Suprapubic skin (tissue), 4 donors: Measurements from ENCODE around the gene TXLNG. TPM values are rescaled to one million over a fixed set of nuclear protein-coding genes. Genes with fewer than 3 reads are reported as not detected.

Source experiments
- DNase-seq, 2 donors: peaks; one replicate each; pipeline ENCODE4 v3.0.0-alpha.2; 2019; ENCODE audit warnings: low spot score in 2 of 2
- H3K27ac ChIP-seq: fragments of 200-600 bp; sonication (generic); one replicate; pipeline ENCODE4 v1.5.1; 2019
- H3K27me3 ChIP-seq: fragments of 200-600 bp; sonication (generic); one replicate; pipeline ENCODE4 v1.5.1; 2019
- H3K36me3 ChIP-seq: fragments of 200-600 bp; sonication (generic); one replicate; pipeline ENCODE4 v1.5.1; 2019
- H3K4me1 ChIP-seq: fragments of 200-600 bp; sonication (generic); one replicate; pipeline ENCODE4 v1.5.1; 2019
- H3K4me3 ChIP-seq: fragments of 200-600 bp; sonication (generic); one replicate; pipeline ENCODE4 v1.5.1; 2019; ENCODE audit warnings: mild to moderate bottlenecking
- H3K9me3 ChIP-seq: fragments of 200-600 bp; sonication (generic); one replicate; pipeline ENCODE4 v1.5.1; 2019
- EP300 ChIP-seq: sonication (generic); formaldehyde crosslinking; IDR thresholded peaks from one replicate; pipeline ENCODE4 v1.6.1; 2017; ENCODE audit warnings: antibody characterized with exemption
- POLR2A ChIP-seq, 2 donors: fragments of 450-650 bp; IDR thresholded peaks; one replicate each; pipeline ENCODE4 v1.6.1; 2017; ENCODE audit warnings: antibody characterized with exemption in 2 of 2, mild to moderate bottlenecking in 2 of 2, moderate library complexity in 2 of 2
- POLR2AphosphoS5 ChIP-seq, 3 donors: sonication (generic); formaldehyde crosslinking; IDR thresholded peaks; one replicate each; pipeline ENCODE4 v1.6.1; 2017; ENCODE audit warnings: antibody characterized with exemption in 3 of 3
- WGBS: methylation state at CpG from one replicate; pipeline ENCODE4 v1.1.5; 2018; 5-methylcytosine and 5-hydroxymethylcytosine counted together
- total RNA-seq, 4 donors: library from RNA; depleted of rRNA; stranded (reverse); fragments of >200 nt; gene quantifications; one replicate each; pipeline ENCODE4 v1.1.0, GENCODE V29; 2016
- TF ChIP-seq, protein P1 (sequence below), 2 donors: fragments of 200-600 bp in 1 of 2; fragments of 450-650 bp in 1 of 2; sonication (generic) in 1 of 2; IDR thresholded peaks; one replicate each; pipeline ENCODE4 v1.5.1; 2016 to 2019; ENCODE audit warnings: antibody characterized with exemption in 2 of 2, mild to moderate bottlenecking in 1 of 2, moderate library complexity in 1 of 2

The TXLNG gene
- total RNA-seq, 4 donors from 2014 or later, result 8.6 to 15.5 (median 14.5) TPM

DNA sequence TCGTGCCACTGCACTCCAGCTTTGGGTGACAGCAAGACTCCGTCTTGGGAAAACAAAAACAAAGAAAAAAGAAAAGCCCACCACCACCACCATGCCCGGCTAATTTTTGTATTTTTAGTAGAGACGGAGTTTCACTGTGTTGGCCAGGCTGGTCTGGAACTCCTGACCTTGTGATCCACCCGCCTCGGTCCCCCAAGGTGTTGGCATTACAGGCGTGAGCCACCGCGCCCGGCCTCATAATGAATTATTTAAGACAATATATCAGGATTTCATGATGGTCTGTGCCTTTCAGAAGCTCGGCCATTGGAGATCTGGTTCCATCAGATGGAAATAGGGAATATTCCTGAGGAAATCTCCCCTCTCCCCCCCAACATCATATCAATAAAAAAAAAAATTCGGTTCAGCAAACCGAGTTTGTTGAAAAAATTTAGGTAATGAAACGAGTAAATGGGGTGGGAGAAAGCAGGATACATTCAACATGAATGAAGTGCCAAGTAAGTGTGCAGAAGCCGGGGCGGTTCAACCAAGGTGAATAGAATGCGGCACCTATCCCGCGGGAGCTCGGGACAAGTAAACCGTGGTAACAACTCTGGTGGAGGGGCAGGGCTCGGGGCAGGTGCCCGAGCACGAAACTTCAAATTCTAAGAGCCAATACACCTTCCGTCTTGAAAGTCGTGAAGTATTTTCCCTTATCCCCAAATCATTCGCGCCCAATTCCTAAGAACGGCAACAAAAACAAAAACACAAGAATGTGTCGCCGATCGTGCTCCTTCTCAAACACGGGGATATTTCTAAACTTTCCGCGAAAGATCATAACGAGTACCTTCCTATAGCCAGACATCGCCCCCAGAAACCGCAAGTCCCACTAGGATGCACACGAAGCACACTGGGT, 773 bp upstream of the TXLNG start:
- Histone ChIP-seq H3K27me3 (no peaks in the 10 kb centered on the region), H3K9me3 (no peaks in the 10 kb centered on the region), H3K36me3 (no peaks in the 10 kb centered on the region), H3K4me3 (peak overlapping the region; percentile 69), H3K4me1 (peaks cover 9% of the 10 kb centered on the region), H3K27ac (no peak overlapping the region)
- DNase-seq, result peak in 1 of 2 donors; percentile 68
- whole genome bisulfite sequencing, result 15% methylated on average over 39 of the region's 39 CpGs
- TF ChIP-seq, protein P1, sequence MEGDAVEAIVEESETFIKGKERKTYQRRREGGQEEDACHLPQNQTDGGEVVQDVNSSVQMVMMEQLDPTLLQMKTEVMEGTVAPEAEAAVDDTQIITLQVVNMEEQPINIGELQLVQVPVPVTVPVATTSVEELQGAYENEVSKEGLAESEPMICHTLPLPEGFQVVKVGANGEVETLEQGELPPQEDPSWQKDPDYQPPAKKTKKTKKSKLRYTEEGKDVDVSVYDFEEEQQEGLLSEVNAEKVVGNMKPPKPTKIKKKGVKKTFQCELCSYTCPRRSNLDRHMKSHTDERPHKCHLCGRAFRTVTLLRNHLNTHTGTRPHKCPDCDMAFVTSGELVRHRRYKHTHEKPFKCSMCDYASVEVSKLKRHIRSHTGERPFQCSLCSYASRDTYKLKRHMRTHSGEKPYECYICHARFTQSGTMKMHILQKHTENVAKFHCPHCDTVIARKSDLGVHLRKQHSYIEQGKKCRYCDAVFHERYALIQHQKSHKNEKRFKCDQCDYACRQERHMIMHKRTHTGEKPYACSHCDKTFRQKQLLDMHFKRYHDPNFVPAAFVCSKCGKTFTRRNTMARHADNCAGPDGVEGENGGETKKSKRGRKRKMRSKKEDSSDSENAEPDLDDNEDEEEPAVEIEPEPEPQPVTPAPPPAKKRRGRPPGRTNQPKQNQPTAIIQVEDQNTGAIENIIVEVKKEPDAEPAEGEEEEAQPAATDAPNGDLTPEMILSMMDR (IDR thresholded peaks at IDR 0.05), result no peak
- no peak for TF ChIP-seq POLR2AphosphoS5 (IDR thresholded peaks at IDR 0.05)
- TF ChIP-seq EP300, result no peak
- no peak for TF ChIP-seq POLR2A (IDR thresholded peaks at IDR 0.05)

DNA sequence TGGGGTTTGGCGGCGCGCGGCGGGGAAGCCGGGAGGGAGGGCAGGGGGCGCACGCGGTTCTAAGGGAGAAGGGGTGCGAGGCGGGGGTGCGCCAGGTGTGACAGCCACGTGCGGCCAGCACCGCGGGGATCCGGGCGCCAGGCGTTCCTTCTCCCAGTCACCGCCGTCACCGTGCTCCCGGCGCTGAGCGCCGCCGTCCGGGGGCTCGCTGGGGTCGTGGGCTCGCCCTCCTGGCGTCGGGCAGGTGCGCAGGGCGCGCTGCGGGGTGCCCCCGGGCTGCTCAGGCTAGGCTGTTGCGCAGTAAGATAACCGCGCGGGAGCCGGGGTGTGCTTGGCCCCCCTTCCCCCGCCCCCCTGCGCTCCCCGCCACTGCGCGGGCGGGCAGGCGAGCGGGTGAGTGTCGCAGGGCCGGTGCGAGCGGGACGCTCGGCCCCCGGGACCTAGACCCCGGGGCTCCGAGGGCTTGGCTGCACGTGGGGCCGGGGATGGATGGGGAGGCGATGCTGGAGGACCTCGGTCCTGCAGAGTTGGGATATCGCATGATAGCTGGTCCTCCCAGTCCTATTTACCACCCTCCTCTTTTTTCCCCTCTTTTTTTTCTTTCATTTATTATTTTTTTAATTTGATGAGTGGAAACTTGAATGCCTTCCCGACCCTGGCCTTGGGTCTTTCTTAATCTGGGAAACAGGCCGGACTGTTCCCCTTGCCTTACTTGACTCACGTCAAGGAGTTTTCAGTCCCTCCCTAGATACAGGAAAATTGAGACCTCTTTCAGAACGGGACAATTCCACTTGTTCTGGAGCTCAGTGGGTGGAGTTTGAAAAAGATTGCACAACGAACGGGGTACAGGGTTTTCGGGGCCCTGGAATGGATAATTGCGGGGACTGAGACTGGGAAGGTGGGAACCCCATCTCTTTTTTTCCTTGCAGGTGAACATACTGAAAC, 797 bp downstream of the TXLNG start:
- peak in 1 of 2 donors; percentile 67 for DNase-seq
- H3K27ac ChIP-seq, result peak overlapping the region; percentile 89
- H3K9me3 ChIP-seq, result no peaks in the 10 kb centered on the region
- H3K27me3 ChIP-seq, result no peaks in the 10 kb centered on the region
- H3K36me3 ChIP-seq, result no peaks in the 10 kb centered on the region
- 15% methylated on average over 13 of the region's 73 CpGs for WGBS
- H3K4me1 ChIP-seq, result peaks cover 9% of the 10 kb centered on the region
- peak overlapping the region; percentile 69 for H3K4me3 ChIP-seq
- TF ChIP-seq, protein P1 (IDR thresholded peaks at IDR 0.05), result no peak
- TF ChIP-seq POLR2A (IDR thresholded peaks at IDR 0.05), result no peak
- no peak for TF ChIP-seq POLR2AphosphoS5 (IDR thresholded peaks at IDR 0.05)
- no peak for TF ChIP-seq EP300

DNA sequence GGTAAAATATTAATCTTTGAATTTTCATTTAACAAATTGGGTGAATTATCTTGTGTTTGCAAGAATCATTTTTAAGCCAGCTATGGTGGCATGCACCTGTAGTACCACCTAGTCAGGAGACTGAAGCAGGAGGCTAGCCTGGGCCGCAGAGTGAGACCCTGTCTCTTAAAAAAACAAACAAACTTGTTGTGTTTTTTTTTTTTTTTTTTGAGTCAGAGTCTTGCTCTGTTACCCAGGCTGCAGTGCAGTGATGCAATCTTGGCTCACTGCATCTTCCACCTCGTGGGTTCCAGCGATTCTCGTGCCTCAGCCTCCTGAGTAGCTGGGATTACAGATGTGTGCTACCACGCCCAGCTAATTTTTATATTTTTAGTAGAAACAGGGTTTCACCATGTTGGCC, 2.2 kb downstream of the TXLNG start:
- Histone ChIP-seq H3K36me3 (no peaks in the 10 kb centered on the region), H3K27me3 (no peaks in the 10 kb centered on the region), H3K4me1 (peaks cover 9% of the 10 kb centered on the region), H3K9me3 (no peaks in the 10 kb centered on the region), H3K27ac (no peak overlapping the region), H3K4me3 (no peak overlapping the region)
- TF ChIP-seq POLR2A (IDR thresholded peaks at IDR 0.05), result no peak
- no peak for TF ChIP-seq EP300
- TF ChIP-seq, protein P1 (IDR thresholded peaks at IDR 0.05), result no peak
- TF ChIP-seq POLR2AphosphoS5 (IDR thresholded peaks at IDR 0.05), result no peak
- DNase-seq, result peak in 1 of 2 donors; percentile 74
- 52% methylated on average over 5 of the region's 5 CpGs for WGBS

DNA sequence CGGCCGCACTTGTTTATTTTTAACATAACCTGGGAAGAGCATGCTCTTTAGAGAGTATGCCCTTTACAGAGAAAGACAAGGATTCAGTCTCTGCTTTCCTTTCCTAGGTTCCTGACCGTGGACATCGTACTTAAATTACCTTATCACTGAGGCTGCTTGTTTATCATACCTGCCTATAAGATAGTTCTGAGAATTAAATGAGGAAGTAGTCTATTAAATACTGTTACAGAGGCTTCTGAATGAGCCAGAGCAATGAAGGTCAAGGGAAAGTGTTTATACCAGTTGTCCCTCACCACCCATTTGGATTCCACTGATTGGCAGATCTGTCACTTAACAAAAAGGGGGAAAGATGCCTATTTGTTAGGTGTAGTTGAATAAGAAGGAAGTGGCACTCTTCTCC, 10.0 kb downstream of the TXLNG start:
- Histone ChIP-seq H3K4me1 (no peaks in the 10 kb centered on the region), H3K9me3 (no peaks in the 10 kb centered on the region), H3K27ac (no peak overlapping the region), H3K4me3 (no peak overlapping the region), H3K27me3 (no peaks in the 10 kb centered on the region), H3K36me3 (no peaks in the 10 kb centered on the region)
- no peak for DNase-seq
- TF ChIP-seq EP300, result no peak
- TF ChIP-seq POLR2A (IDR thresholded peaks at IDR 0.05), result no peak
- TF ChIP-seq, protein P1 (IDR thresholded peaks at IDR 0.05), result no peak
- no peak for TF ChIP-seq POLR2AphosphoS5 (IDR thresholded peaks at IDR 0.05)
- WGBS, result 88% methylated on average over 4 of the region's 4 CpGs
